PC-3 (cell line): ENCODE measurements around the gene ABAT. TPM values are rescaled to one million over a fixed set of nuclear protein-coding genes. Genes with fewer than 3 reads are reported as not detected.

Experiments
- ATAC-seq: fragments of 200-7000 bp; cut with Tn5 transposase; 2 replicates; pipeline ENCODE4 v1.9.1; 2020; ENCODE audit warnings: mild to moderate bottlenecking, moderate library complexity
- BruUV-seq: library from RNA; stranded (reverse); fragments of 400-500 nt; replicated peaks from 2 replicates; lab custom pipeline; 2021; lab: Mats Ljungman, UMichigan
- CTCF ChIA-PET: fragments of 300-600 bp; sonication (Branson Sonifier 250); formaldehyde crosslinking; loops from one replicate; lab custom pipeline; 2022; ENCODE audit warnings: antibody characterized with exemption; lab: Charles Lee
- POLR2A ChIA-PET: fragments of 300-600 bp; sonication (Branson Sonifier 250); formaldehyde crosslinking; loops from one replicate; lab custom pipeline; 2022; ENCODE audit warnings: antibody characterized with exemption; ENCODE audit not compliant: unreplicated experiment; lab: Charles Lee
- DNase-seq: peaks from one replicate; pipeline ENCODE4 v3.0.0-alpha.2; 2015
- H2AFZ ChIP-seq: fragments of 300-600 bp; sonication (generic); 2 replicates; pipeline ENCODE4 v1.6.0; 2016; ENCODE audit warnings: antibody characterized with exemption, low read length
- H3F3A ChIP-seq: fragments of 300-600 bp; sonication (generic); one replicate; pipeline ENCODE4 v1.6.0; 2017; ENCODE audit warnings: antibody characterized with exemption, low read length, control low read depth, mild to moderate bottlenecking; ENCODE audit not compliant: unreplicated experiment
- H3K27ac ChIP-seq: fragments of 300-600 bp; sonication (generic); 2 replicates; pipeline ENCODE4 v1.5.1; 2016; ENCODE audit warnings: mild to moderate bottlenecking, low read length
- H3K27me3 ChIP-seq: fragments of 300-600 bp; sonication (generic); 2 replicates; pipeline ENCODE4 v1.6.1; 2016; ENCODE audit warnings: low read length, mixed read lengths
- H3K36me3 ChIP-seq: fragments of 300-600 bp; sonication (generic); 2 replicates; pipeline ENCODE4 v1.6.1; 2016; ENCODE audit warnings: low read depth, mixed run types, low read length, mixed read lengths
- H3K4me1 ChIP-seq: fragments of 300-600 bp; sonication (generic); 2 replicates; pipeline ENCODE4 v1.5.1; 2016; ENCODE audit warnings: low read length; ENCODE audit not compliant: insufficient read depth
- H3K4me2 ChIP-seq: fragments of 300-600 bp; sonication (generic); 2 replicates; pipeline ENCODE4 v1.6.0; 2016; ENCODE audit warnings: low read length
- H3K4me3 ChIP-seq: fragments of 300-600 bp; sonication (generic); 2 replicates; pipeline ENCODE4 v1.5.1; 2016; ENCODE audit warnings: mild to moderate bottlenecking, low read length, mixed read lengths
- H3K79me2 ChIP-seq: fragments of 300-600 bp; sonication (generic); 2 replicates; pipeline ENCODE4 v1.6.1; 2017; ENCODE audit warnings: low read length, mixed read lengths
- H3K9ac ChIP-seq: fragments of 300-600 bp; sonication (generic); 2 replicates; pipeline ENCODE4 v1.6.0; 2016; ENCODE audit warnings: mild to moderate bottlenecking, low read length
- H3K9me2 ChIP-seq: fragments of 300-600 bp; sonication (generic); replicated peaks from 2 replicates; pipeline ENCODE4 v1.6.1; 2016; ENCODE audit warnings: mixed run types, low read length, mixed read lengths
- H3K9me3 ChIP-seq: fragments of 300-600 bp; sonication (generic); 2 replicates; pipeline ENCODE4 v1.6.1; 2016; ENCODE audit warnings: low read length, mixed read lengths
- H4K20me1 ChIP-seq: fragments of 300-600 bp; sonication (generic); 2 replicates; pipeline ENCODE4 v1.6.1; 2016; ENCODE audit warnings: low read length, mixed read lengths
- EZH2 ChIP-seq: fragments of 300-600 bp; sonication (generic); IDR thresholded peaks from one replicate; pipeline ENCODE4 v1.6.1; 2017; ENCODE audit warnings: antibody characterized with exemption, mild to moderate bottlenecking, low read length; ENCODE audit not compliant: unreplicated experiment
- EZH2phosphoT487 ChIP-seq: fragments of 300-600 bp; sonication (generic); IDR thresholded peaks from 2 replicates; pipeline ENCODE4 v1.6.1; 2018; ENCODE audit warnings: mild to moderate bottlenecking, antibody characterized with exemption, low read length, borderline replicate concordance
- intact Hi-C: fragments of 100-400 bp; cut with micrococcal nuclease; formaldehyde crosslinking; loops from 2 replicates; pipeline ENCODE4 v1.9.0; 2023
- total RNA-seq: library from RNA; depleted of rRNA; stranded (reverse); fragments of >200 nt; gene quantifications from 2 replicates; pipeline ENCODE4 v1.2.3, GENCODE V29; 2014
- TF ChIP-seq, protein P1 (sequence below): fragments of 300-600 bp; sonication (generic); conservative IDR thresholded peaks from 2 replicates; pipeline ENCODE4 v1.5.1; 2017; ENCODE audit warnings: antibody characterized with exemption, low read depth, mild to moderate bottlenecking, low read length

The ABAT gene
- total RNA-seq, 1 experiment from 2014 or later = 0.95 TPM

DNA sequence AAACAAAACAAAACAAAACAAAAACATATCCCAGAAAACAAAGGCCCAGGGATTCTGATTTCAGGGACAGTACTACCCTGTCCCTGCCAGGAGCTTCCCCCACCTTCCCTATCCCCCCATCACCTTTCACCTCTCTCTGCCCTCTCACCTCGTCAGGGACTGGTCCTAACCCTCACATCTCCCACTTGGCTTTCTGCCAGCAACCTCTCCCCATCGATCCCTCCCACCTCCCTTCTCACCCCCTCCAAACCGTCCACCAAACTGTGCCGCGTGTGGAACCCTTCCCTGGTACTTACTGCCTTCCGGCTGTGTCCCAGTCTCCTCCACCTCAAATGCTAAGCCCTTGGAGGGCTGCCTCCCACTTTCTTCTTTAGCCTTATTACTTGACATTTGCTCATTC lies 86.7 kb downstream of the ABAT start:
- no peaks in the 10 kb centered on the region for H3K36me3 ChIP-seq
- H3K27ac ChIP-seq = no peak overlapping the region
- H3K4me1 ChIP-seq = no peaks in the 10 kb centered on the region
- H3K9ac ChIP-seq = no peak overlapping the region
- H3K27me3 ChIP-seq = no peaks in the 10 kb centered on the region
- no peaks in the 10 kb centered on the region for H4K20me1 ChIP-seq
- H3K4me3 ChIP-seq = no peak overlapping the region
- POLR2A ChIA-PET = no interaction called here
- H3K4me2 ChIP-seq = no peak overlapping the region
- ATAC-seq = no peak
- BruUV-seq = no TSS peak
- no peak overlapping the region for H2AFZ ChIP-seq
- H3K9me3 ChIP-seq = no peaks in the 10 kb centered on the region
- no peak for DNase-seq
- no peak for TF ChIP-seq EZH2phosphoT487
- no peak for TF ChIP-seq EZH2
- TF ChIP-seq, protein P1, sequence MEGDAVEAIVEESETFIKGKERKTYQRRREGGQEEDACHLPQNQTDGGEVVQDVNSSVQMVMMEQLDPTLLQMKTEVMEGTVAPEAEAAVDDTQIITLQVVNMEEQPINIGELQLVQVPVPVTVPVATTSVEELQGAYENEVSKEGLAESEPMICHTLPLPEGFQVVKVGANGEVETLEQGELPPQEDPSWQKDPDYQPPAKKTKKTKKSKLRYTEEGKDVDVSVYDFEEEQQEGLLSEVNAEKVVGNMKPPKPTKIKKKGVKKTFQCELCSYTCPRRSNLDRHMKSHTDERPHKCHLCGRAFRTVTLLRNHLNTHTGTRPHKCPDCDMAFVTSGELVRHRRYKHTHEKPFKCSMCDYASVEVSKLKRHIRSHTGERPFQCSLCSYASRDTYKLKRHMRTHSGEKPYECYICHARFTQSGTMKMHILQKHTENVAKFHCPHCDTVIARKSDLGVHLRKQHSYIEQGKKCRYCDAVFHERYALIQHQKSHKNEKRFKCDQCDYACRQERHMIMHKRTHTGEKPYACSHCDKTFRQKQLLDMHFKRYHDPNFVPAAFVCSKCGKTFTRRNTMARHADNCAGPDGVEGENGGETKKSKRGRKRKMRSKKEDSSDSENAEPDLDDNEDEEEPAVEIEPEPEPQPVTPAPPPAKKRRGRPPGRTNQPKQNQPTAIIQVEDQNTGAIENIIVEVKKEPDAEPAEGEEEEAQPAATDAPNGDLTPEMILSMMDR = no peak
- no peaks in the 10 kb centered on the region for H3K79me2 ChIP-seq
- no peaks in the 10 kb centered on the region for H3K9me2 ChIP-seq
- no peaks in the 10 kb centered on the region for H3F3A ChIP-seq
- CTCF ChIA-PET = no interaction called here
- intact Hi-C loops = no loop called here

DNA sequence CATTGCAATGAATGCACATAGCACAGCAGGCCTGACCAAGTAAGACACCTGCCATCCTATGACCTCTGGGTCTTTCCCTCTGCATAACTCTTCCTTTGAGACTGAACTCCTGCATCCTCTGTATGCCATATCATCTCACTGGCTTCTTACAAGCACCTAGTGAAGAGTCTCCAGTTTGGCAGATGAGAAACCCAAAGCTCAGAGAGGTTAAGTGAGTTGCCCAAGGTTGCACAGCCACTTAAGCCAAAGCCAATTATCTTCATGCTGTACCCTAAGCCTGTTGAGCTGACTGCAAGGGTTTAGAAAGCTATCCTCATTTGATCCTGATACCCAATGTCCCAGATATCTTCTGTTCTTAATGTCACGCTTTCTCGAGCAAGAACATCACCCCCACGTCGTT lies 87.8 kb downstream of the ABAT start:
- Histone ChIP-seq H3K27ac (no peak overlapping the region), H3K79me2 (no peaks in the 10 kb centered on the region), H3F3A (no peaks in the 10 kb centered on the region), H3K9me2 (no peaks in the 10 kb centered on the region), H3K9me3 (no peaks in the 10 kb centered on the region), H3K27me3 (no peaks in the 10 kb centered on the region), H4K20me1 (no peaks in the 10 kb centered on the region), H3K4me1 (no peaks in the 10 kb centered on the region), H3K4me2 (no peak overlapping the region), H3K4me3 (no peak overlapping the region), H2AFZ (no peak overlapping the region), H3K9ac (no peak overlapping the region), H3K36me3 (no peaks in the 10 kb centered on the region)
- TF ChIP-seq, protein P1 = no peak
- no peak for TF ChIP-seq EZH2phosphoT487
- TF ChIP-seq EZH2 = no peak
- no peak for ATAC-seq
- CTCF ChIA-PET = no interaction called here
- POLR2A ChIA-PET = no interaction called here
- no peak for DNase-seq
- BruUV-seq = no TSS peak
- intact Hi-C loops = no loop called here

DNA sequence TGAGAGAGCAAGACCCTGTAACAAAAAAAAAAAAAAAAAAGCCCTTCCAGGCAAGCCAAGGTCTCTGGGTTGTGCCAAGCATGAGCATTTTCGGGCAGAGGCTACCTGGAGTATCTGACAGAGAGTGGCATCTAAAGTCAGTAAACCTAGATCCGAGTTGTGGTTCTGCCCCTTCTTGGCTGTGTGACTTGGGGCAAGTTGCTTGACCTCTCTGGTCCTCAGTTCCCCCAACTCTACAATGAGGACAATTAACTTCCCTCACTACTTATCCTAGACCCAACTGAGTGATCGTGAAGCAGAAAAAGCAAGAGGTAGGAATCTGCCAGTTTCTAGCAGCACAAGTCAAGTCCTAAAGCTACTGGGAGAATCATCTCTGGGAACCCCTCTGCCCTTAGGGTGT lies 88.7 kb downstream of the ABAT start:
- H3K27ac ChIP-seq = no peak overlapping the region
- no peaks in the 10 kb centered on the region for H3F3A ChIP-seq
- H3K36me3 ChIP-seq = no peaks in the 10 kb centered on the region
- DNase-seq = no peak
- no TSS peak for BruUV-seq
- POLR2A ChIA-PET = no interaction called here
- H3K9ac ChIP-seq = no peak overlapping the region
- no peak overlapping the region for H3K4me3 ChIP-seq
- intact Hi-C loops = no loop called here
- no peak for ATAC-seq
- CTCF ChIA-PET = no interaction called here
- H3K4me2 ChIP-seq = no peak overlapping the region
- no peaks in the 10 kb centered on the region for H4K20me1 ChIP-seq
- H3K79me2 ChIP-seq = no peaks in the 10 kb centered on the region
- no peaks in the 10 kb centered on the region for H3K9me3 ChIP-seq
- H2AFZ ChIP-seq = no peak overlapping the region
- no peaks in the 10 kb centered on the region for H3K9me2 ChIP-seq
- TF ChIP-seq EZH2 (no peak), EZH2phosphoT487 (no peak)
- TF ChIP-seq, protein P1 = no peak
- no peaks in the 10 kb centered on the region for H3K27me3 ChIP-seq
- H3K4me1 ChIP-seq = no peaks in the 10 kb centered on the region
